ENCODE data around the gene LY86. TPM values are rescaled to one million over a fixed set of nuclear protein-coding genes. Genes with fewer than 3 reads are reported as not detected.

The LY86 gene
- total and polyA plus RNA-seq, 10 of the 15 experiments (the other 5 are each of a cell fraction or from before 2014, with no cell fraction given): 68.2 to 457 (median 128) TPM

DNA sequence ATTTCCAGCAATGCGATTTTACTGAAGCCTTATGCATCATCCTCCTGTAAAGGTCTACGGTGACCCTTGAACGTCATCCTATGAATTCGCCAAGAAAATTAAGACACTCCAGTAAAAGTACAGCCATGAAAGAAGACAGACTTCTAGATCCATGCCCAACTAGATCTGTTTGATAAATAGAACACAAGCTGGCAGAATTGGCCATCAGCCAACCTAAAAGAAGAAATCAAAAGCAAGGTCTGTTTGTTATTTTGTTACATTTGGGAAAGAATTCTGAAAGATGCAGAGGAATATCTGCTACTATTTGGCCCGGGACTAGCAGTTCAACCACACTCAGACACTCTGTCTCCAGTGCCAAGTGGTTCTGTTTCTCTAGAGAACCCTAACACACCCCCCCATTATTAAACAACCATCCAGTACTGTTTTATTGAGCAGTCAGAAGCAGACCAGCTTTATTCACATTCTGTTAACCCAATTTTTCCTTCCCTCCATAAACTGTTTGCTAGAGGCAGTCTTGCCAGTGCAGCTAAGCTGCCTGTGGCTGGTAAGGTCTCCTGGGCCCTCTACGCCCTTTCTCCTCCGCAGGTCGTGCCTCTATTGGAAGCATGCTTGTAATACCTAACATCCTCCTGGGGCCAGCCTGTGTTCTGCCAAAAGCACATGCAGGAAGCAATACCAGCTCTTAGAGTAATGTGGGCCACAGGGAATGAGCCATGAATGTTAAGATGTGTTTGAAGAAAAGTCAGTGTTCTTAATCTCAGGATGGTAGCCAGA lies 30.7 kb downstream of the LY86 start:
- TSS peak; percentile 32 for BruUV-seq (replicated peaks)
- ATAC-seq (no peak), FAIRE-seq (no peak), DNase-seq (ENCODE audit: low read depth, low spot score) (no peak)
- ChIA-PET POLR2A (interaction anchor here (2.4 kb wide), 1 partner anchor 9 kb away, joined by 8 read pairs; no protein-coding TSS in a partner anchor), RAD21 (ENCODE audit: unreplicated experiment) (interaction anchor here (2.0 kb wide), 1 partner anchor 30 kb away, joined by 5 read pairs; the partner anchor contains the start of gene LY86), SMC1A (ENCODE audit: uncharacterized antibody, unreplicated experiment) (interaction anchor here (2.0 kb wide), 1 partner anchor 17 kb away, joined by 4 read pairs; no protein-coding TSS in a partner anchor), CTCF (interaction anchor here (0.5 kb wide), 1 partner anchor 137 kb away, joined by 3 read pairs; no protein-coding TSS in a partner anchor)
- no peak overlapping the region for H3K4me2 ChIP-seq (ENCODE audit: control insufficient read depth, insufficient read depth)
- in situ Hi-C loops (cut with MboI): no loop called here
- H3K4me3 ChIP-seq: no peak overlapping the region
- H3K4me1 ChIP-seq (ENCODE audit: control insufficient read depth, insufficient read depth, low read length): peaks cover 6% of the 10 kb centered on the region
- no peaks in the 10 kb centered on the region for H3K9me3 ChIP-seq (replicated peaks; ENCODE audit: control insufficient read depth, insufficient read depth, low read length)
- H3K27me3 ChIP-seq (replicated peaks in 1 of 2; ENCODE audit: control insufficient read depth in 2 of 2, insufficient read depth in 2 of 2, low read length in 1 of 2): no peaks in the 10 kb centered on the region
- WGBS (ENCODE audit: insufficient coverage, insufficient replicate concordance, low lambda C conversion rate, missing lambda C conversion rate): 99% methylated on average over 8 of the region's 8 CpGs
- H2AFZ ChIP-seq (ENCODE audit: control insufficient read depth, low read depth, low read length): no peak overlapping the region
- no peak for TF ChIP-seq IKZF2 (IDR thresholded peaks at IDR 0.05)
- no peak for TF ChIP-seq PAX5 (IDR thresholded peaks at IDR 0.05; ENCODE audit: borderline replicate concordance, low read depth, low read length)
- TF ChIP-seq NR2C1 (IDR thresholded peaks at IDR 0.05): no peak
- no peak for TF ChIP-seq CHD1 (IDR thresholded peaks at IDR 0.05; ENCODE audit: low read depth, low read length)
- TF ChIP-seq, protein P1, sequence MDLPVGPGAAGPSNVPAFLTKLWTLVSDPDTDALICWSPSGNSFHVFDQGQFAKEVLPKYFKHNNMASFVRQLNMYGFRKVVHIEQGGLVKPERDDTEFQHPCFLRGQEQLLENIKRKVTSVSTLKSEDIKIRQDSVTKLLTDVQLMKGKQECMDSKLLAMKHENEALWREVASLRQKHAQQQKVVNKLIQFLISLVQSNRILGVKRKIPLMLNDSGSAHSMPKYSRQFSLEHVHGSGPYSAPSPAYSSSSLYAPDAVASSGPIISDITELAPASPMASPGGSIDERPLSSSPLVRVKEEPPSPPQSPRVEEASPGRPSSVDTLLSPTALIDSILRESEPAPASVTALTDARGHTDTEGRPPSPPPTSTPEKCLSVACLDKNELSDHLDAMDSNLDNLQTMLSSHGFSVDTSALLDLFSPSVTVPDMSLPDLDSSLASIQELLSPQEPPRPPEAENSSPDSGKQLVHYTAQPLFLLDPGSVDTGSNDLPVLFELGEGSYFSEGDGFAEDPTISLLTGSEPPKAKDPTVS (IDR thresholded peaks at IDR 0.05; ENCODE audit: low read depth, low read length): no peak
- TF ChIP-seq, protein P2, sequence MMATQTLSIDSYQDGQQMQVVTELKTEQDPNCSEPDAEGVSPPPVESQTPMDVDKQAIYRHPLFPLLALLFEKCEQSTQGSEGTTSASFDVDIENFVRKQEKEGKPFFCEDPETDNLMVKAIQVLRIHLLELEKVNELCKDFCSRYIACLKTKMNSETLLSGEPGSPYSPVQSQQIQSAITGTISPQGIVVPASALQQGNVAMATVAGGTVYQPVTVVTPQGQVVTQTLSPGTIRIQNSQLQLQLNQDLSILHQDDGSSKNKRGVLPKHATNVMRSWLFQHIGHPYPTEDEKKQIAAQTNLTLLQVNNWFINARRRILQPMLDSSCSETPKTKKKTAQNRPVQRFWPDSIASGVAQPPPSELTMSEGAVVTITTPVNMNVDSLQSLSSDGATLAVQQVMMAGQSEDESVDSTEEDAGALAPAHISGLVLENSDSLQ (IDR thresholded peaks at IDR 0.05): no peak
- TF ChIP-seq, protein P3, sequence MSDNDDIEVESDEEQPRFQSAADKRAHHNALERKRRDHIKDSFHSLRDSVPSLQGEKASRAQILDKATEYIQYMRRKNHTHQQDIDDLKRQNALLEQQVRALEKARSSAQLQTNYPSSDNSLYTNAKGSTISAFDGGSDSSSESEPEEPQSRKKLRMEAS (IDR thresholded peaks at IDR 0.05; ENCODE audit: low read depth, low read length): no peak
- TF ChIP-seq, protein P4, sequence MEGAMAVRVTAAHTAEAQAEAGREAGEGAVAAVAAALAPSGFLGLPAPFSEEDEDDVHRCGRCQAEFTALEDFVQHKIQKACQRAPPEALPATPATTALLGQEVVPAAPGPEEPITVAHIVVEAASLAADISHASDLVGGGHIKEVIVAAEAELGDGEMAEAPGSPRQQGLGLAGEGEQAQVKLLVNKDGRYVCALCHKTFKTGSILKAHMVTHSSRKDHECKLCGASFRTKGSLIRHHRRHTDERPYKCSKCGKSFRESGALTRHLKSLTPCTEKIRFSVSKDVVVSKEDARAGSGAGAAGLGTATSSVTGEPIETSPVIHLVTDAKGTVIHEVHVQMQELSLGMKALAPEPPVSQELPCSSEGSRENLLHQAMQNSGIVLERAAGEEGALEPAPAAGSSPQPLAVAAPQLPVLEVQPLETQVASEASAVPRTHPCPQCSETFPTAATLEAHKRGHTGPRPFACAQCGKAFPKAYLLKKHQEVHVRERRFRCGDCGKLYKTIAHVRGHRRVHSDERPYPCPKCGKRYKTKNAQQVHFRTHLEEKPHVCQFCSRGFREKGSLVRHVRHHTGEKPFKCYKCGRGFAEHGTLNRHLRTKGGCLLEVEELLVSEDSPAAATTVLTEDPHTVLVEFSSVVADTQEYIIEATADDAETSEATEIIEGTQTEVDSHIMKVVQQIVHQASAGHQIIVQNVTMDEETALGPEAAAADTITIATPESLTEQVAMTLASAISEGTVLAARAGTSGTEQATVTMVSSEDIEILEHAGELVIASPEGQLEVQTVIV (IDR thresholded peaks at IDR 0.05; ENCODE audit: borderline replicate concordance, partially characterized antibody): no peak
- no peak for TF ChIP-seq CHD2 (IDR thresholded peaks at IDR 0.05; ENCODE audit: borderline replicate concordance, low read depth, low read length)
- no peak for TF ChIP-seq SUPT20H (IDR thresholded peaks at IDR 0.05; ENCODE audit: borderline replicate concordance, control insufficient read depth, low read depth, low read length)
- TF ChIP-seq EED (IDR thresholded peaks at IDR 0.05; ENCODE audit: low read depth): no peak
- H4K20me1 ChIP-seq (ENCODE audit: control insufficient read depth, insufficient read depth): no peaks in the 10 kb centered on the region
- H3K9ac ChIP-seq (ENCODE audit: control insufficient read depth, insufficient read depth, low read length): no peak overlapping the region
- intact Hi-C loops (cut with micrococcal nuclease; ENCODE audit: unreplicated experiment): no loop called here
- H3K36me3 ChIP-seq (ENCODE audit: control insufficient read depth in 2 of 2, insufficient read depth in 2 of 2, low read length in 1 of 2): peaks cover 2 to 3% of the 10 kb centered on the region in 2 experiments
- H3K27ac ChIP-seq (ENCODE audit: control insufficient read depth, insufficient read depth): no peak overlapping the region
- no peaks in the 10 kb centered on the region for H3K79me2 ChIP-seq (ENCODE audit: control insufficient read depth, insufficient read depth, low read length)

Data from GM12878 (cell line).